Mononuclear cell (primary cell): Measurements from ENCODE around the gene RNF208. TPM values are rescaled to one million over a fixed set of nuclear protein-coding genes. Genes with fewer than 3 reads are reported as not detected.

Experiments
- H3K27me3 ChIP-seq: 2 replicates; pipeline ENCODE4 v1.6.0; 2011; ENCODE audit warnings: low read length, control low read depth; ENCODE audit not compliant: insufficient read depth
- H3K4me1 ChIP-seq: 2 replicates; pipeline ENCODE4 v1.5.1; 2011; ENCODE audit warnings: mild to moderate bottlenecking, low read length, control low read depth; ENCODE audit not compliant: insufficient read depth
- H3K4me3 ChIP-seq: 2 replicates; pipeline ENCODE4 v1.5.1; 2011; ENCODE audit warnings: mild to moderate bottlenecking, low read length, moderate library complexity
- H3K9me3 ChIP-seq: 2 replicates; pipeline ENCODE4 v1.5.1; 2011; ENCODE audit warnings: low read depth, mild to moderate bottlenecking, control low read depth, low read length
- total RNA-seq: library from RNA; depleted of rRNA; stranded (reverse); fragments of >200 nt; gene quantifications from one replicate; pipeline ENCODE4 v1.2.3, GENCODE V29; 2012

Gene RNF208
- total RNA-seq, 1 donor: 0.31 TPM

DNA sequence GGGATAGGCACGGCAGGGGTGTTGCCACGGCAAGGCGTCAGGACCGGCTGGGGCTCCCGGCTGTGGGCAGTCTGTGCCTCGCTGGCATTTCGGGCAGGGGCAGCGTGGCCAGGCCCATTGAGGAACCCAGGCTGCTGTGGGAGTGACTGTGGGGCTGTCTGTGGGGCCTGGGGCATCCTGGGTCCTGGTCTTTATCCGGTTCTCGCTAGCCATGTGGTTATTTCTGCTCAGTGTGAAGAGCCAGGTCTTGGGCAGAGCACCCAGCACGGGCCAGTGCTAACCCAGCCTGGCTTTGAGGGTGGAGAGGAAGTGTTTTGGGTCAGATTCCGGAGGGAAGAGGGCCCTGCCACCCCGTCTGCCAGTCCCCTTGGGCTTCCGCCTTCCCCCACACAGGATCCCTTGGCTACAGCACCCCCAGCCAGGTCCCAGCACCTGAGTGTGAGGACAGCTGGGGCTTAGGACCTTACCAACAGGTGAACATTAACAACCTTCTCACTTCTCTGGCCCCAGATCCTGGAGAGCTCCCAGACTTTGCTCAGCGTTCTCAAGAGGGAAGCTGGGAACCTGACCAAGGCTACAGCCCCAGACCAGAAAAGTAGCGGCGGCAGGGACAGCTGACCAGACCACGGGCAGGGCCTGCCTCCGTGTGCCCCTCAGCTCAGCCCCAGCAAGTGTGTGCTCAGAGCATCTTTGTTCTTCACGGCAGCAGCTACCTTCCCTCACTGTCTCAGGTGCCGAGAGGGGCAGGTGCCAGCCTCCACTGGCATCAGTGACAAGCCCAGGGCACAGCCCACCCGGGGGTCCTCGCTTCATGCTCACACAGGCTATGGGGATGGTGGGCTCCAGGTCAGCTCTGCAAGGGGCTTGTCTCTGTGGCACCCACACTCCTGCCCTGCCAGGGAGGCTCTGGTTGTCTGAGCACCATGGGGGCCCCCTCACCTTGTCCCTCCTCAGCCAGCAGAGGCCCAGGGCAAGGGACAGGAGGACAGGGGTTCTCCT is 32.4 kb downstream of the RNF208 start:
- Histone ChIP-seq H3K4me3 (peak overlapping the region; percentile 94), H3K9me3 (no peaks in the 10 kb centered on the region), H3K4me1 (peaks cover 38% of the 10 kb centered on the region), H3K27me3 (no peaks in the 10 kb centered on the region)

GRCh38 chr9:137188490-137189296 is 33.3 kb downstream of the RNF208 start, which contains the start of the genes ANAPC2 and SSNA1:
Gene ANAPC2 (minus strand): TSS chr9:137188560. CDS start chr9:137188532, 28 bp downstream.
Gene SSNA1 (plus strand): TSS chr9:137188676. CDS start chr9:137188727, 51 bp downstream.
- Histone ChIP-seq H3K4me1 (peaks cover 38% of the 10 kb centered on the region), H3K4me3 (peak within 1 kb of the TSS; percentile 94), H3K27me3 (no peaks in the 10 kb centered on the region), H3K9me3 (no peaks in the 10 kb centered on the region)

DNA sequence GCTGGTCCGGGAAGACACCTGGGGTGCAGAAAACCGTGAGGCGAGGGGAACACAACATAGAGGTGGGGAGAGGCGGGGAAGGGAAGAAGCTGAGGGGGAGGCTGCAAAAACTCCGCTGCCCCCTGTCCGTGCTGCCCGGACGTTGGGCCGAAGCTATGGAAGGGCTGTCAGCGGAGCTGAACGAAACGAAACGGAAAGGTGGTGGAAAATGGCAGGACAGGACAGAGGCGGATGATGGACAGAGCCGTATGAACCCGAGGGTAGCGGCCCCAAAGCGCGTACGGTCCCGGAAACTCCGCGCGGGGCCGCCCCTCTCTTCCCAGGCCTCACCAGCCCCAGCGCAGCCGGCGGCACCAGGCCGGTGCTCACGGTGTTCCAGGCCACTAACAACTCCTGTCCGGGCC is 34.0 kb downstream of the RNF208 start:
- Histone ChIP-seq H3K4me3 (peak overlapping the region; percentile 94), H3K4me1 (peaks cover 38% of the 10 kb centered on the region), H3K9me3 (no peaks in the 10 kb centered on the region), H3K27me3 (no peaks in the 10 kb centered on the region)

GRCh38 chr9:137187386-137187785 is 34.7 kb downstream of the RNF208 start:
- peaks cover 38% of the 10 kb centered on the region for H3K4me1 ChIP-seq
- no peaks in the 10 kb centered on the region for H3K9me3 ChIP-seq
- peak overlapping the region; percentile 94 for H3K4me3 ChIP-seq
- H3K27me3 ChIP-seq: no peaks in the 10 kb centered on the region

GRCh38 chr9:137186385-137186784 is 35.7 kb downstream of the RNF208 start:
- Histone ChIP-seq H3K27me3 (no peaks in the 10 kb centered on the region), H3K9me3 (no peaks in the 10 kb centered on the region), H3K4me3 (no peak overlapping the region), H3K4me1 (peaks cover 38% of the 10 kb centered on the region)

GRCh38 chr9:137185921-137186320 is 36.1 kb downstream of the RNF208 start:
- peaks cover 38% of the 10 kb centered on the region for H3K4me1 ChIP-seq
- H3K4me3 ChIP-seq: no peak overlapping the region
- no peaks in the 10 kb centered on the region for H3K9me3 ChIP-seq
- no peaks in the 10 kb centered on the region for H3K27me3 ChIP-seq

DNA sequence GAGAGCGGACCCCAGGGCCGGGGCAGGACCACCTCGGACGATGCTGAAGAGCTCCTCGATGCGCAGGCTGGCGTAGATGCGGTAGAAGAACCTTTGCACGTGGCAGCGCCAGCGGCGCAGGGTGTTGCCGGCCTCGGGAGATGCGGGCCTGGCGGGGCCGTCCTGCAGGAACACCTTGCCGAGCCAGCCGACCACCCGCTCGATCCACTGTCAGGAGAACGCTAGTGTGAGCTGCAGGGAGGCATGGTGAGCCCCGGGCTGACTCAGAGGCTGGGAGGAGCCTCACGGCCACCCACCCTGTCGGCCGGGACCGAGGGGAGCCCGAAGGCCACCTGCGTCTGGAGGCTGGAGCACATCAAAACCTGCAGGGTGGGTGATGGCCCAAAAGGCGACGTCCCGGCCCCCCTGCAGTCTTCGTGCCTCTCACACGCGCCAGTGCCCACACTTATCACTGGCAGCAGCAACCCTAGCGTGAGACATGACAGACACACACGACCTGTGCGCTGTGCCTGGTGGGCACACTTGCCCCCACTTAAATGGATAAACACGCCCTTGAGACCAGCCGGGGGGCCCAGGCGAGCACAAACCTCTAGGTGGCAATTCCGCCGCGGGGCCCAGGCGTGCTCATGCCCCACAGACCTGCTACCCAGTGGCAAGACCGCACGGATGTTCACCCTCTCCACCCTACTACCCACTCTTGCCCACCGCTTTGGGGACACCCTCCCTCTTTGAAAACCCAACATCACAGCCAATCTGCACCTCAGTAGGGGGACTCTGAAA is 37.0 kb downstream of the RNF208 start:
- H3K4me3 ChIP-seq: no peak overlapping the region
- no peaks in the 10 kb centered on the region for H3K27me3 ChIP-seq
- H3K9me3 ChIP-seq: no peaks in the 10 kb centered on the region
- peaks cover 36% of the 10 kb centered on the region for H3K4me1 ChIP-seq

- no peaks in the 10 kb centered on the region for H3K27me3 ChIP-seq
- no peak overlapping the region for H3K4me3 ChIP-seq
- no peaks in the 10 kb centered on the region for H3K9me3 ChIP-seq
- peaks cover 26% of the 10 kb centered on the region for H3K4me1 ChIP-seq
These were observed 38.0 kb downstream of the RNF208 start for GRCh38 chr9:137183980-137184595.

DNA sequence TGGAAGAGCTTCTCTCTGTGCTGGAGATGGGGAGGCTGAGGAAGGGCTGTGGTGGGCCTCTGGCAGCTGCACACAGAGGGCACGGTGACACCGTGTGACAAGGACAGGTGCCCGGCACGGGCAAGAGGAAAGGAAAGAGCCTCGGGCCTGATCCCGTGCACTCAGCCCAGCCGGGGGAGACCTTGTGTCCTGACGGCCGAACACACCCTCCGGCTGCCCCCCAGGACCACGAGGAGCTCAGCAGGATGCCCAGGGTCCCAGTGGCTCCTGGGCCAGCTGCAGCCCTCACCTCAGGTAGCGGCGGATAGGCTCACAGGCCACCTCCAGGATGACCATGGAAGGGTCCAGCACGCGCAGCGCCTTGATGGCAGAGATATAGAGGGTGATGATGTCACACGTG is 39.2 kb downstream of the RNF208 start:
- H3K9me3 ChIP-seq: no peaks in the 10 kb centered on the region
- H3K4me1 ChIP-seq: peaks cover 21% of the 10 kb centered on the region
- H3K27me3 ChIP-seq: no peaks in the 10 kb centered on the region
- H3K4me3 ChIP-seq: no peak overlapping the region

GRCh38 chr9:137181680-137182079 is 40.4 kb downstream of the RNF208 start:
- peaks cover 10% of the 10 kb centered on the region for H3K4me1 ChIP-seq
- no peaks in the 10 kb centered on the region for H3K9me3 ChIP-seq
- no peak overlapping the region for H3K4me3 ChIP-seq
- no peaks in the 10 kb centered on the region for H3K27me3 ChIP-seq

- no peak overlapping the region for H3K4me3 ChIP-seq
- H3K4me1 ChIP-seq: no peaks in the 10 kb centered on the region
- no peaks in the 10 kb centered on the region for H3K9me3 ChIP-seq
- H3K27me3 ChIP-seq: no peaks in the 10 kb centered on the region
These were observed 41.5 kb downstream of the RNF208 start for GRCh38 chr9:137180491-137180890.

- no peaks in the 10 kb centered on the region for H3K27me3 ChIP-seq
- H3K9me3 ChIP-seq: no peaks in the 10 kb centered on the region
- H3K4me1 ChIP-seq: no peaks in the 10 kb centered on the region
- no peak overlapping the region for H3K4me3 ChIP-seq
These were observed 42.3 kb downstream of the RNF208 start for GRCh38 chr9:137179761-137180160.

DNA sequence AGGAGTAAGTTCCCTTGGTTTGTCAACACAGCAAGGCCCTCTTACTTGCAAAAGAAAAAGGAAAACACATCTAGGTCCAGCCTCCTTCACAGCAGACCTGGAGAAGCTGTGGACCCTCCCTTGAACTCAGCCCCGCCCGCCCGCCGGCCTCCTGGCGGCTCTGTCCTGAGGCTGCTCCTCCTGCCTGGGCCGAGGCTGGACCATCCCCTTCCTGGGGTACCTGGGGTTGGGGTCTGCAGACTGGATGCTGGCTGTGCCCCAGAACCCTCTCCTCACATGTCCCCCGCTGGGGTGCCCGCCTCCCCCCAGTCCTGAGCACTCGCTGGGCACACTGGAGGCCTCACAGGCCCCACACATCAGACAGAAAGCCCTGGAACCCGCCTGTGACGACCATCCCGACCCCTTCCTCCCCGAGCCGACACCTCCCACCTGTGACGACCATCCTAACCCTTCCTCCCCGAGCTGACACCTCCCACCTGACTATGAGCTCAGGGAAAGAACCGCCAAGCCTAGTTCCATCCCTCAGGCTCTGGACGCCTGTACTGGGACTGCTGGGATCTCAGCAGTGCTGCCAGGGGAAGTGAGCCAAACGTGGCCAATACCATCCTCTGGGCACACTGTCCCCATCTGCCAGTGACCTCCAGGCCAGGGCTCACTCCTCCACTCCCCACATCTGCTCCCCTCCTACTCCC is 43.0 kb downstream of the RNF208 start:
- no peaks in the 10 kb centered on the region for H3K27me3 ChIP-seq
- H3K9me3 ChIP-seq: no peaks in the 10 kb centered on the region
- H3K4me3 ChIP-seq: no peak overlapping the region
- no peaks in the 10 kb centered on the region for H3K4me1 ChIP-seq
